ENCODE results near the gene GALNT8. TPM values are rescaled to one million over a fixed set of nuclear protein-coding genes. Genes with fewer than 3 reads are reported as not detected.

Gene GALNT8
- total RNA-seq, 2 experiments from 2014 or later = 0.85 to 1.0 TPM

DNA sequence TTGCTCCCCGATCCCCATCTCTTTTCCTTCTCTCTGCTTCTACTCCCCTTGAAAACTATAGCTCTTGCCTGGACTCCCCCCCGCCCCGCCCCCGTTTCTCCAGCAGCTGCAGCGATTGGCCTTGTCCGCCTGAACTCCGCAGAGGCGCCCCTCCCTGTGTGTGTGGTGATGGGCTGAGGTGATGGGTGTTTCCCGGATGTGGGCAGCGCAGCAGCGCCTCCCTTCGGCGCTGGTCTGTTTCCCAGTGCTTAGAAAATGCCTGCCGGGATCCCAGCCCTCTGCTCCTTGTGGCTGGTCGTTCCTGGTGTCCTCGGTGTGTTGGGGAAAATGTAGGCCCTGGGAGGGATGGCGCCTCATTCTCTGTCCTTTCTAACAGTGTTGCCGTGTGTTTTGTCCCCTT lies 43.3 kb downstream of the GALNT8 start:
- Mint-ChIP-seq H3K4me1 (peaks cover 10% of the 10 kb centered on the region), H3K27ac (no peak overlapping the region), H3K36me3 (ENCODE audit: low read depth) (no peaks in the 10 kb centered on the region), H3K4me3 (no peak overlapping the region), H3K27me3 (peaks cover 8% of the 10 kb centered on the region), H3K9me3 (no peaks in the 10 kb centered on the region)
- ChIA-PET CTCF (interaction anchor here (1.2 kb wide), 1 partner anchor 43 kb away, joined by 4 read pairs; no protein-coding TSS in a partner anchor), POLR2A (interaction anchor here (0.6 kb wide), 1 partner anchor 9 kb away, joined by 3 read pairs; no protein-coding TSS in a partner anchor)
- DNase-seq = no peak

DNA sequence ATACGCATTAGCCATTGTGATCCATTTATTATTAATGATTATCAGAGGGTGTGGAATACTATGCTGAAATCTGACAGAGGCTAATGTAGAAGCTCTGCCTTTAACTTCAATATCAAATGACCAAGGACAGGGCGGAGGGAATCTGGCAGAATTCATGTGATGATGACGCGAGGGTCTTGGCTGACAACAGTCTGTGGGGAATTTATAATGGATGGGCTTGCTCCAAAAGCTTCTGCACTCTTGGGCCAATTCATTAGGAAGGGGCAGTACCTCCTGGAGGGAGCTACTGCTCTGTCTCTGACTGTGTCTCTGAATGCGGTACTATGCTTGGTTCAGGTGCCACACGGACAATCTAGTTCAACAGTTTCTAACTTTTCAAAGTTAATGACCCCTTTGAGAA lies 46.2 kb downstream of the GALNT8 start:
- peaks cover 4% of the 10 kb centered on the region for H3K27me3 Mint-ChIP-seq
- H3K36me3 Mint-ChIP-seq (ENCODE audit: low read depth) = no peaks in the 10 kb centered on the region
- no peak overlapping the region for H3K4me3 Mint-ChIP-seq
- no peak for DNase-seq
- no peak overlapping the region for H3K27ac Mint-ChIP-seq
- no peaks in the 10 kb centered on the region for H3K9me3 Mint-ChIP-seq
- ChIA-PET POLR2A (no interaction called here), CTCF (interaction anchor here (0.9 to 1.1 kb wide), 3 partner anchors 10 to 91 kb away, joined by 3 read pairs; no protein-coding TSS in a partner anchor)
- peaks cover 10% of the 10 kb centered on the region for H3K4me1 Mint-ChIP-seq

- H3K36me3 Mint-ChIP-seq (ENCODE audit: low read depth) = no peaks in the 10 kb centered on the region
- H3K9me3 Mint-ChIP-seq = no peaks in the 10 kb centered on the region
- H3K4me3 Mint-ChIP-seq = no peak overlapping the region
- POLR2A ChIA-PET = no interaction called here
- peaks cover 10% of the 10 kb centered on the region for H3K4me1 Mint-ChIP-seq
- no peak overlapping the region for H3K27ac Mint-ChIP-seq
- no peak for DNase-seq
- CTCF ChIA-PET = interaction anchor here (0.9 to 1.1 kb wide), 2 partner anchors 10 to 15 kb away, joined by 3 read pairs; no protein-coding TSS in a partner anchor
- H3K27me3 Mint-ChIP-seq = peaks cover 6% of the 10 kb centered on the region
Measured at GRCh38 chr12:4767186-4767585, 47.0 kb downstream of the GALNT8 start.

GRCh38 chr12:4768341-4768740 lies 48.1 kb downstream of the GALNT8 start:
- POLR2A ChIA-PET = no interaction called here
- Mint-ChIP-seq H3K4me1 (peaks cover 4% of the 10 kb centered on the region), H3K27ac (no peak overlapping the region), H3K36me3 (ENCODE audit: low read depth) (no peaks in the 10 kb centered on the region), H3K4me3 (no peak overlapping the region), H3K27me3 (peaks cover 6% of the 10 kb centered on the region), H3K9me3 (no peaks in the 10 kb centered on the region)
- CTCF ChIA-PET = no interaction called here
- DNase-seq = no peak

- H3K27ac Mint-ChIP-seq = no peak overlapping the region
- no peak overlapping the region for H3K4me3 Mint-ChIP-seq
- H3K9me3 Mint-ChIP-seq = no peaks in the 10 kb centered on the region
- POLR2A ChIA-PET = no interaction called here
- H3K36me3 Mint-ChIP-seq (ENCODE audit: low read depth) = no peaks in the 10 kb centered on the region
- DNase-seq = no peak
- no peaks in the 10 kb centered on the region for H3K4me1 Mint-ChIP-seq
- CTCF ChIA-PET = no interaction called here
- peaks cover 9% of the 10 kb centered on the region for H3K27me3 Mint-ChIP-seq
Measured at GRCh38 chr12:4769073-4769472, 48.9 kb downstream of the GALNT8 start.

DNA sequence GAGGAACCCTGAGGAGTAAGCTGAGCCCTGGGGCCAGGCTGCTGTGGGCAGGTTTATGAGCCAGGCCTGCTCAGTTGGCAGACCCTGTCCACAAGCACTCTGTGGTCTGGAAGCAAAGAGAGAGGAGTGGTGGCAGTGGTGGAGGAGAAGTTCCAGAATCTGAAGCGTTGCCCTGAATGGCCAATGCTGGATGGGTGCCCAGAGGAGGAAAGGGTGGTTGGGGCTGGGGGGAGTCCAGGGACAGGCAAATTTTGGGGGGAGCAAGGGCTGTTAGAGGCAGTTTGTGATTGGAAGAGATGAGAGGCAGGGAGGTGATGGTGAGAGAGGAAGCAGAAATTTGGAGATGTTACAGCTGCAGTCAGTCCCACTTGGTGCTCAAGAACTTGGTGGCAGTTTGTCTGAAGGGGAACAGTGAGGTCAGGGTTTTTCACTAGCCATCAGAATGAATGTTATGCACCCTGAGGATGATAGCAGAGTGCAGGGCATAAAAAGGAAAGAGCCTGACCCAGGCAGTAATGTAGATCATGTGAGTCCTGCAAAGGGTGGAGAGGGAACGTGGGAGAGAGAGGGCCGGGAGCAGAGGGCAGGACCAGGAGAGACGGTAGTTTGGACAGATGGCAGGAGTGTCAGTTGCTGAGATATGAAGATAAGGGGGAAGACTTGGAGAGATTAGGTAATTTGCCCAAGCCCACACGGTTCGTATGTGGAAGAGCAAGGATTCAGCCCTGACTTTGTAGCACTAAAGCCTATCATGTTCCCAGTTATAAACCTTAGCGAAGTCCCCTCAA lies 51.2 kb downstream of the GALNT8 start:
- DNase-seq = no peak
- no peaks in the 10 kb centered on the region for H3K9me3 Mint-ChIP-seq
- no peaks in the 10 kb centered on the region for H3K4me1 Mint-ChIP-seq
- H3K4me3 Mint-ChIP-seq = no peak overlapping the region
- H3K27ac Mint-ChIP-seq = no peak overlapping the region
- H3K36me3 Mint-ChIP-seq (ENCODE audit: low read depth) = no peaks in the 10 kb centered on the region
- CTCF ChIA-PET = no interaction called here
- peaks cover 16% of the 10 kb centered on the region for H3K27me3 Mint-ChIP-seq
- POLR2A ChIA-PET = no interaction called here

GRCh38 chr12:4771960-4772566 lies 51.9 kb downstream of the GALNT8 start:
- CTCF ChIA-PET = interaction anchor here (0.6 kb wide), 1 partner anchor 7 kb away, joined by 3 read pairs; no protein-coding TSS in a partner anchor
- DNase-seq = no peak
- Mint-ChIP-seq H3K27ac (no peak overlapping the region), H3K9me3 (no peaks in the 10 kb centered on the region), H3K27me3 (peaks cover 20% of the 10 kb centered on the region), H3K36me3 (ENCODE audit: low read depth) (no peaks in the 10 kb centered on the region), H3K4me1 (no peaks in the 10 kb centered on the region), H3K4me3 (no peak overlapping the region)
- POLR2A ChIA-PET = no interaction called here

- Mint-ChIP-seq H3K4me1 (no peaks in the 10 kb centered on the region), H3K9me3 (no peaks in the 10 kb centered on the region), H3K27ac (no peak overlapping the region), H3K36me3 (ENCODE audit: low read depth) (no peaks in the 10 kb centered on the region), H3K4me3 (no peak overlapping the region), H3K27me3 (peaks cover 28% of the 10 kb centered on the region)
- ChIA-PET CTCF (no interaction called here), POLR2A (no interaction called here)
- DNase-seq = no peak
Measured at GRCh38 chr12:4775936-4776335, 55.7 kb downstream of the GALNT8 start.

DNA sequence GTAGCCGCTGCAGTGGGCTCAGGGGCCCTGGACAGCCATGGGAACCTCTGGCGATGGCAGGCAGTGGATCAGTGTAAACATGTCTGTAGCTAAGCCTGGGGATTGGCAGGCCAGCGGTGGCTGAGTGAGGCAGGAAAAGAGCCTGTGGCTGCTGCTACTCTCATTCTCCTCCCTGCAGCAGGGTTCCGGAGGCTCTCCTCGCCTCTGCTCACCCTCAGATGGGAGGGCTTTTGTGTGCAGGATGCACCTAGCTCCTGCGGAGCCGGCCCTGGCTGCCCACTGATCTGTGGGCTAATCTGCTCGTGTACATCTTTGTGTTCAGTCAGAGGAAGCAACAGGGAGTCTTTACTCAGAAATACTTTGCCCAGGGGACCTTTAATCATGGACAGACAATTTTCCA lies 59.5 kb downstream of the GALNT8 start:
- Mint-ChIP-seq H3K27ac (no peak overlapping the region), H3K9me3 (no peaks in the 10 kb centered on the region), H3K4me1 (no peaks in the 10 kb centered on the region), H3K36me3 (ENCODE audit: low read depth) (no peaks in the 10 kb centered on the region), H3K4me3 (no peak overlapping the region), H3K27me3 (peaks cover 26% of the 10 kb centered on the region)
- ChIA-PET POLR2A (no interaction called here), CTCF (interaction anchor here (1.2 kb wide), 1 partner anchor 21 kb away, joined by 4 read pairs; no protein-coding TSS in a partner anchor)
- no peak for DNase-seq

DNA sequence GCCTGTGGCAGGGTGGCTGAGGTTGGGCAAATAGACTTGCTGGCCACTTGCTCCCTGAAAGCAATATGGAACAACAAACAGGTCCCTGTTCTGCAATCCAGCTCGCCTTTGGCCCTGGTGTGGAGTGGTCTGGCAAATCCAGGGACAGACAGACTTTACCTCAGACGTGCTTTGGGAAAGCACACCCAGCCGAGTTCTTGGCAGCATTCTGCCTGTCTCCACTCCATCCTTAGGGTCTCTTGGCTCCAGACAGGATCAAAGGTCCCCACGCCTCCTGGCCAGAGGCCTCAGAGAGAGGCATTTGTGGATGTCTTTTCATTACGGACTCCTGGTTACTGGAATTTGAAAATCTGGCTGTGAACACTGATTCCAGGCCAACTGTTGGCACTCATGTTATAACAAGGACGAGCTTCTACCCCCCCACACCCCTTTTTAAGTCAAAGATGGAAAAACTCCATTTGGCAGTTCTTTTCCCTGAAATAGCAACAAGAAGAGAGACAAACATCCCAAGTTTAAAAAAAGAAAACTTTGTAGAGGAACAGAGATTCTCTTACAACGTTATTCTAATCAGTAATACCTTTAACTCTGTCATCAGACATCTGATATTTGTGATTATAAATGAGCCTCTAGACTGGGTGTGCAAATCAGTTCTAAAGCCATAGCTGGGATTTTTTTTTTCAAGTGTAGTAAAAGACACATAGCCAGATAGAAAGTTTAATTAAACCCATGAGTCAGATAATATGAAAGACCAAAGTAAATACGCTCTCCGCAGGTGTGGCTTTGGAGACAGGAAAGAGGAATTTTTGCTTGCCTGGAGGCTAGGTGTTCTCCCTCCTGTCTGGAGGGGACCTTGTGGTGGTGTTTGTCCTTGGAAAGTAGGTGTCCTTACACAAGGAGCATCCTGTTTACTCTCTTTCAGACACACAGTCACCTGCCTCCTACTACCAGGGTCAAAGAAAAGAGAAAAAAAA lies 60.7 kb downstream of the GALNT8 start:
- ChIA-PET CTCF (interaction anchor here (0.6 kb wide), 2 partner anchors 121 to 669 kb away, joined by 3 to 4 read pairs; no protein-coding TSS in a partner anchor), POLR2A (no interaction called here)
- Mint-ChIP-seq H3K27ac (no peak overlapping the region), H3K9me3 (no peaks in the 10 kb centered on the region), H3K4me3 (no peak overlapping the region), H3K4me1 (no peaks in the 10 kb centered on the region), H3K36me3 (ENCODE audit: low read depth) (no peaks in the 10 kb centered on the region), H3K27me3 (peaks cover 27% of the 10 kb centered on the region)
- no peak for DNase-seq

GRCh38 chr12:4784404-4785054 lies 64.3 kb downstream of the GALNT8 start:
- Mint-ChIP-seq H3K4me3 (no peak overlapping the region), H3K27ac (no peak overlapping the region), H3K4me1 (no peaks in the 10 kb centered on the region), H3K36me3 (ENCODE audit: low read depth) (no peaks in the 10 kb centered on the region), H3K27me3 (peaks cover 12% of the 10 kb centered on the region), H3K9me3 (no peaks in the 10 kb centered on the region)
- POLR2A ChIA-PET = no interaction called here
- no peak for DNase-seq
- CTCF ChIA-PET = interaction anchor here (0.5 to 0.9 kb wide), 2 partner anchors 23 to 72 kb away, joined by 3 to 4 read pairs; no protein-coding TSS in a partner anchor

DNA sequence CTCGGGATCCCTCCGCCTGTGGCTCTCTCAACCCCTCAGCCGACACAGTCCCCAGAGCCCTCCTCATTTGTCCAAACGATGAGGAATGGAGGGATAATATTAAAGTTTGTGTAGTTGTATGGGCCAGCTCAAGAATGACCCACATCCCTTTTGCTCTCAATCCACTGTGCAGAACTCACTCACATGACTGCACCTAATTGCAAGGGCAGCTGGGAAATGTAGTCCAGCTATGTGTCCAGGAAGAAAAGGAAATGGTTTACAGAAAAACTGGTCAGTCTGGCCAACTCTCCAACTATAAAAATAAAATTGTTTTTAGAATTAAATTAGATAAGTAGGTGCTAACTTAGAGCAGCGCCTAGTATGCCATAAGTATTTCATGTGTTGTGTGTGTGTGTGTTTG lies 66.6 kb downstream of the GALNT8 start:
- CTCF ChIA-PET = interaction anchor here (0.5 kb wide), 1 partner anchor 104 kb away, joined by 3 read pairs; no protein-coding TSS in a partner anchor
- H3K27ac Mint-ChIP-seq = no peak overlapping the region
- no peaks in the 10 kb centered on the region for H3K4me1 Mint-ChIP-seq
- H3K9me3 Mint-ChIP-seq = no peaks in the 10 kb centered on the region
- DNase-seq = no peak
- POLR2A ChIA-PET = no interaction called here
- no peaks in the 10 kb centered on the region for H3K36me3 Mint-ChIP-seq (ENCODE audit: low read depth)
- H3K27me3 Mint-ChIP-seq = peaks cover 10% of the 10 kb centered on the region
- no peak overlapping the region for H3K4me3 Mint-ChIP-seq
